Renal pelvis (tissue), 4 donors: Measurements from ENCODE around the gene SRPK2. TPM values are rescaled to one million over a fixed set of nuclear protein-coding genes. Genes with fewer than 3 reads are reported as not detected.
"Not testable (repeated sequence)": the region's sequence is repeated elsewhere in the genome, so short reads cannot be mapped to it uniquely, and the experiment has no call there.

Source experiments
- DNase-seq: peaks from one replicate; pipeline ENCODE4 v3.0.0-alpha.2; 2013
- polyA plus RNA-seq, 3 donors: library from polyadenylated mRNA; unstranded; fragments of 120-200 nt; gene quantifications; one replicate each; pipeline ENCODE4 v1.2.1, GENCODE V29; 2013; ENCODE audit not compliant: insufficient read length in 3 of 3

Gene SRPK2
- polyA plus RNA-seq, 3 donors: 46.1 to 47.5 (median 47.4) TPM

GRCh38 chr7:105387508-105388355 lies 989 bp downstream of the SRPK2 start:
- peak; percentile 48 for DNase-seq

- DNase-seq: no peak
Measured at GRCh38 chr7:105377903-105378302, 10.8 kb downstream of the SRPK2 start.

DNA sequence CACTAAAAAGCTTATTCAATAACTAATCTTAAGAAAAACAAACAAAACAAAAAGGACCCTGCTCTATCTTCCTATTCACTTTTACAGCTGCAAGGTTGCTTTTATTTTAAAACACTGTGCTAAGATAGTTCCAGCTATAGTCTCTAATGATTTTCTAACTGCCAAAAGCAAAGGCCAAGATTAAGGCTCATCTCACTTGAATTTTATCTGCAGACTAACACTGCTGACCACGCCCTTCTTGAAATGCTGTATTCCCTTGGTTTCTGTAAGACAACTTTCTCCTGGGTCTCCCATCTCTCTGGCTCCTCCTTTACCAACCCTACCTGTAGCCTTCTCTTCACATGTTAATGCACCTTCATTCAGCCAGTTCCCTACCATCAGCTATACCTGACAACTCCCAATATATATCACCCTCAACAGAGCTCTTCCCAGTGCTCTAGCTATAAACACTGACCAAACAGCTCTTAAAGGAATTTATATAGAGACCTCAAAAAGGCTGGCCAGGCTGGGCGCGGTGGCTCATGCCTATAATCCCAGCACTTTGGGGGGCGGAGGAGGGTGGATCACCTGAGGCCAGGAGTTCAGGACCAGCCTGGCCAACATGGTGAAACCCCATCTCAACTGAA lies 11.7 kb downstream of the SRPK2 start:
- DNase-seq: no peak

- no peak for DNase-seq
Measured at GRCh38 chr7:105369944-105370343, 18.8 kb downstream of the SRPK2 start.

- no peak for DNase-seq
Measured at GRCh38 chr7:105367458-105367857, 21.3 kb downstream of the SRPK2 start.

DNA sequence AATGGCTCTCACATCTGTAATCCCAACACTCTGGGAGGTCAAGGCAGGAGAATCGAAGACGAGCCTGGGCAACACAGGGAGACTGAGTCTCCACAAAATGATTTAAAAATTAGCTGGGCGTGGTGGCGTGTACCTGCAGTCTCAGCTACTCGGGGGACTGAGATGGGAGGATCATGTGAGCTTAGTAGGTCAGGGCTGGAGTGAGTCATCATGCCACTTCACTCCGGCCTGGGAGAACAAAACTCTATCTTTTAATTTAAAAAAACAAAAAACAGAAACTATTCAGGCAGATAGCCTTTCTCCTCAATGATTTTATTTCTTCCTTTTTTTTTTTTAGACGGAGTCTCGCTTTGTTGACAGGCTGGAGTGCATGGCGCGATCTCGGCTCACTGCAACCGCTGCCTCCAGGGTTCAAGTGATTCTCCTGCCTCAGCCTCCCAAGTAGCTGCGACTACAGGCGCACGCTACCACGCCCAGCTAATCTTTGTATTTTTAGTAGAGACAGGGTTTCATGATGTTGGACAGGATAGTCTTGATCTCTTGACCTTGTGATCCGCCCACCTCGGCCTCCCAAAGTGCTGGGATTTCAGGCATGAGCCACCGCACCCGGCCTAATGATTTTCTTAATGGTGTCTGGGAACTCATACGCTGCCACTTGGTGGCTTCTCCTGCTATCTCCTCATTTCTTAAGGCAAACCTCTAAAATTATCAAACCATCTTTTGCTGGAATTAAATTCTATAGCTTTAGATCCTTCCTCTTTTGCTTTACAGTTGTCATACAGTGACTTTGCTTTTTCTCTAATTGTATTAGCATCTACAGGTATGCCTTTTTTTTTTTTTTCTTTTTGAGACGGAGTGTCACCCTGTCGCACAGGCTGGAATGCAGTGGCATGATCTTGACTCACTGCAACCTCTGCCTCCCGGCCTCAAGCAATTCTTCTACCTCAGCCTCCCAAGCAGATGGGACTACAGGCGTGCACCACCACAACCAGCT lies 22.9 kb downstream of the SRPK2 start:
- no peak for DNase-seq

DNA sequence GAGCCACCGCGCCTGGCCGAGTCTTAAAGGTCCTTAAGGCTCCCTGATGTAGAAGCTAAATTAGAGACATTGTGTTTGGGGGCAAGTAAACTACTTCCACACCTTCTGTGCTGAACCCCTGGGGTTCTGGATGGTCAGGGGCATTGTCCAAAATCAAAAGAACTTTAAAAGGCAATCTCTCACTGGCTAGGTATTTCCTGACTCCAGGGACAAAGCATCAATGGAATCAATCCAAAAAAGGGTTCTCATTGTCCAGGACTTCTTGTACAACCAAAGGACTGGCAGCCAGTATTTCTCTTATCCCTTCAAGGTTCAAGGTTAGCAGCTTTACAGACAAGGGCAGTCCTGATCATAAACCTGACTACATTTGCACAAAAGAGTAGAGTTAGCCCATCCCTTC lies 24.0 kb downstream of the SRPK2 start:
- no peak for DNase-seq

- not testable (repeated sequence) for DNase-seq
Measured at GRCh38 chr7:105363657-105364056, 25.1 kb downstream of the SRPK2 start.

- DNase-seq: not testable (repeated sequence)
Measured at GRCh38 chr7:105362685-105363084, 26.0 kb downstream of the SRPK2 start.

DNA sequence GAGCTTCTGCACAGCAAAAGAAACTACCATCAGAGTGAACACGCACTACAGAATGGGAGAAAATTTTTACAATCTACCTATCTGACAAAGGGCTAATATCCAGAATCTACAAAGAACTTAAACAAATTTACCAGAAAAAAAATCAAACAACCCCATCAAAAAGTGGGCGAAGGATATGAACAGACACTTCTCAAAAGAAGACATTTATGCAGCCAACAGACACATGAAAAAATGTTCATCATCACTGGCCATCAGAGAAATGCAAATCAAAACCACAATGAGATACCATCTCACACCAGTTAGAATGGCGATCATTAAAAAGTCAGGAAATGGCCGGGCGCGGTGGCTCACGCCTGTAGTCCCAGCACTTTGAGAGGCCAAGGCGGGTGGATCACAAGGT lies 26.7 kb downstream of the SRPK2 start:
- DNase-seq: not testable (repeated sequence)

GRCh38 chr7:105360149-105360548 lies 28.6 kb downstream of the SRPK2 start:
- DNase-seq: not testable (repeated sequence)

GRCh38 chr7:105355701-105356100 lies 33.0 kb downstream of the SRPK2 start:
- DNase-seq: no peak

DNA sequence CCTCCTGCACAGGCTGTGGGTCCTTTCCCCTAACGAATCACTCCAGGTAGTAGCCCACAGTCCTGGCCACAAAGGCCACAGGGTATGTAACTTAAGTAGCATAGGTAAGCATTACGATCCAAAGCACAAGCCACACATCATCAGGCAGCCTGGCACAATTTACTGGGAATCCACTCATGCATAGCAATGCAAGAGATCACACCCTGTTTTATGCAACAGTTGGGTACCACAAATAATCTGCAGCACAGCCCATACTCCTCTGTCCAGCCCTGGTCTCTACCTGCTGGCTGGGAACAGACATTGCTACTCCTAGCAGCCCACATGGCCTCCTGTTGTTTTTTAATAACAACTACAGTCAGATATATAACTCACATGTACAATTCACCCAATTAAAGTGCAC lies 34.3 kb downstream of the SRPK2 start:
- DNase-seq: no peak

GRCh38 chr7:105353752-105354328 lies 34.9 kb downstream of the SRPK2 start:
- DNase-seq: no peak

DNA sequence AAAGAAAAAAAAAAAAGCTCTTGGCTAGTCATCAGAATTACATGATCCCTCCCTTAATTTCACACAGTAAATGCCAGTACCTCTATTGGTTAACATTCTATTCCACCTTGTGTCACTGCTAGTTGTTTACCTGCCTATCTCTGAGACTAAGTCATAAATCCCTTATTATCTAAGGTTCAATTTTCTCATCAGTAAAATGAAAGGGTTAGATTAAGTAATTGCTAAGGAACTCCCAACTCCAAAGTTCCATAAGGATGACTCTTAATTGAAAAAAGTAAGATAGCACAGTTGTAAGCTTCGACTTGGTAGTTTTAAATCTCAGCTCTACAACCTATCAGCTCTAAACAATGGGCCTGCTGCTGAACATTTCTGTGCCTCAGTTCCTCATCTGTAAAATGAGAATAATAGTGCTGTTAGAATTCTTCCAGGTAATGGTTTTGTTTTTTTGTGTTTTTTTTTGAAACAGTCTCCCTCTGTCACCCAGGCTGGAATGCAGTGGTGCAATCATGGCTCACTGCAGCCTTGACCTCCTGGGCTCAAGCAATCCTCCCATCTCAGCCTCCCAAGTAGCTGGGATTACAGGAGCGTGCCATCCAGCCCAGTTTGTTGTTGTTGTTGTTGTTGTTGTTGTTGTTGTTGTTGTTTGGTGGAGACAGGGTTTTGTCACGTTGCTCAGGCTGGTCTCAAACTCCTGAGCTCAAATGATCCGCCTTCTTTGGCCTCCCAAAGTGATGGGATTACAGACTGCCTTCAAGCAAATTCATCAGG lies 35.6 kb downstream of the SRPK2 start:
- no peak for DNase-seq

- DNase-seq: no peak
Measured at GRCh38 chr7:105352018-105352612, 36.6 kb downstream of the SRPK2 start.

DNA sequence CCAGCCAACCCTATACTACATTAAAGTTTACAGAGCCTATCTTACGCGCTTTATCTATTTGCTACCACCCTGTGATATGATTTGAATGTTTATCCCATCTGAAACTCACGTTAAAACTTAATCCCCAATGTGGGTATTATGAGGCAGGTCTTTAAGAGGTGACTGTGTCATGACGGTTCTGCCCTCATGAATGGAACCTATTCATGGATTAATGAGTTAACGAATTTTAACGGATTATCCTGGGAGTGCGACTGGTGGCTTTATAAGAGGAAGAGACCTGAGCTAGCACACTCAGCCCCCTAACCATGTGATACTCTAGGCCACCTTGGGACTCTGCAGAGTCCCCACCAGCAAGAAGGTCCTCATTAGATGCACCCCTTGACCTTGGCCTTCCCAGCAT lies 37.8 kb downstream of the SRPK2 start:
- no peak for DNase-seq

GRCh38 chr7:105348177-105348576 lies 40.5 kb downstream of the SRPK2 start:
- DNase-seq: not testable (repeated sequence)

DNA sequence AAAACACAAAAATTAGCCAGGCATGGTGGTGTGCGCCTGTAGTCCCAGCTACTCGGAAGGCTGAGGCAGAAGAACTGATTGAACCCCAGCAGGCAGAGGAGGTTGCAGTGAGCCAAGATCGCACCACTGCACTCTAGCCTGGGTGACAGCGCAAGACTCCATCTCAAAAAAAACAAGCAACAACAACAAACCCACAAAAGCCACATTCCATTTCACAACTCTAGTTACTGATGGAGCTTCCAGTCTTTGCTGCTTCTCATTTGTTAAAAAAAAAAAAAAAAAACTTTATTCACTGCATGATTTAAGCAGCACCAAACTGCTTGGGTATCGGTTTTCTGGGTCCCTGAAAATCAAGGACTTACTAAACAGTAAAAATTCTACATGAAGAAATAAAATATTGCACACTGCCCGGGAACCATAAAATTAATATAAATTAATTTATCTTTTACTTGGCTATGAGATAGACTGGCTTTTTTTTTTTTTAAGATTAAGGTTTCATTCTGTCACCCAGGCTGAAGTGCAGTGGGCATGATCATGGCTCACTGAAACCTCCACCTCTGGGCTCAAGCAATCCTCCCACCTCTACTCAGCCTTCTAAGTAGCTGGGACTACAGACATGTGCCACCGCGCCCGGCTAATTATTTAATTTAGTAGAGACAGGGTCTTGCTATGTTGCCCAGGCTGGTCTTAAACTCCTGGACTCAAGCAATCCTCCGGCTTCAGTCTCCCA lies 42.0 kb downstream of the SRPK2 start:
- DNase-seq: no peak

DNA sequence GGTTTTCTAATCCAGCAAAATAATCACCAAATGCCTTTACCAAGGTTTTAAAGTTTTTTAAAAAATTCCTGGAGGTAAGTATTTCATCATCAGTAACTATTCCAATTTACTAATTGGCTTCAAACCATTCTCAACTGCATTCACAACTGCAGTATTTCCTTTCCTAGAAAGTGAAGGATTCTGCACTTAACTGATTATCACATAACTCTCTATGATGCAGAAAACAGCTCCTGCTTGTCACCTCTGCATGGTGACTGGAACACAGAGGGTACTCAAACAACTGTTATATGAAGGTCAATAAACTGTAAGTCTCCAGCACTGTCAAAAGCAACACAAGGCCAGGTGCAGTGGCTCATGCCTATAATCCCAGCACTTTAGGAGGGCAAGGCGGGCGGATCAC lies 42.6 kb downstream of the SRPK2 start:
- DNase-seq: no peak
